Body of pancreas (tissue), 4 donors: ENCODE results near the gene AFF2. TPM values are rescaled to one million over a fixed set of nuclear protein-coding genes. Genes with fewer than 3 reads are reported as not detected.

Experiments used
- ATAC-seq: fragments of 150-250 bp; one replicate; pipeline ENCODE4 v1.9.1; 2016
- DNase-seq, 4 donors: peaks; one replicate each; pipeline ENCODE4 v3.0.0-alpha.2; 2019
- H3K27ac ChIP-seq, 4 donors: fragments of 200-600 bp; sonication (generic); 1 replicate in 3 of 4; 2 replicates in 1 of 4; pipeline versions ENCODE4 v1.5.1 to v1.6.1; 2016 to 2019; ENCODE audit warnings: mild to moderate bottlenecking in 1 of 4, mixed read lengths in 1 of 4, moderate library complexity in 1 of 4
- H3K27me3 ChIP-seq, 2 donors: fragments of 200-600 bp; sonication (generic); one replicate each; pipeline ENCODE4 v1.6.0; 2016; ENCODE audit warnings: mild to moderate bottlenecking in 1 of 2
- H3K36me3 ChIP-seq, 2 donors: fragments of 200-600 bp; sonication (generic); replicated peaks in 1 of 2; 2 replicates each; pipeline ENCODE4 v1.5.1; 2016; ENCODE audit warnings: low read depth in 2 of 2; ENCODE audit not compliant: insufficient read depth in 1 of 2
- H3K4me1 ChIP-seq: fragments of 200-600 bp; sonication (generic); one replicate; pipeline ENCODE4 v1.6.0; 2016
- H3K4me3 ChIP-seq, 2 donors: fragments of 200-600 bp; sonication (generic); 1 replicate in 1 of 2; 2 replicates in 1 of 2; pipeline ENCODE4 v1.5.1; 2016 to 2019
- H3K9me3 ChIP-seq, 3 donors: fragments of 200-600 bp; sonication (generic); 1 replicate in 2 of 3; 2 replicates in 1 of 3; pipeline ENCODE4 v1.5.1; 2016
- POLR2A ChIP-seq, 3 donors: fragments of 450-650 bp; IDR thresholded peaks; one replicate each; pipeline ENCODE4 v1.6.1; 2016; ENCODE audit warnings: antibody characterized with exemption in 3 of 3, mild to moderate bottlenecking in 2 of 3
- WGBS, 2 donors: methylation state at CpG; one replicate each; pipeline ENCODE4 v1.1.5; 2017; 5-methylcytosine and 5-hydroxymethylcytosine counted together
- intact Hi-C: fragments of 100-400 bp; cut with DNase I; formaldehyde crosslinking; loops from one replicate; pipeline ENCODE4 v1.15.1; 2023
- total RNA-seq, 2 donors: library from RNA; depleted of rRNA; stranded (reverse); fragments of >200 nt; gene quantifications; one replicate each; pipeline ENCODE4 v1.1.0, GENCODE V29; 2016
- TF ChIP-seq, protein P1 (sequence below), 7 experiments: fragments of 450-650 bp in 4 of 7; fragments of 200-600 bp in 3 of 7; sonication (generic) in 3 of 7; IDR thresholded peaks; one replicate each; pipeline ENCODE4 v1.5.1; 2016 to 2019; ENCODE audit warnings: antibody characterized with exemption in 7 of 7

The AFF2 gene
- total RNA-seq, 2 donors from 2014 or later, result 0.99 to 2.1 TPM

DNA sequence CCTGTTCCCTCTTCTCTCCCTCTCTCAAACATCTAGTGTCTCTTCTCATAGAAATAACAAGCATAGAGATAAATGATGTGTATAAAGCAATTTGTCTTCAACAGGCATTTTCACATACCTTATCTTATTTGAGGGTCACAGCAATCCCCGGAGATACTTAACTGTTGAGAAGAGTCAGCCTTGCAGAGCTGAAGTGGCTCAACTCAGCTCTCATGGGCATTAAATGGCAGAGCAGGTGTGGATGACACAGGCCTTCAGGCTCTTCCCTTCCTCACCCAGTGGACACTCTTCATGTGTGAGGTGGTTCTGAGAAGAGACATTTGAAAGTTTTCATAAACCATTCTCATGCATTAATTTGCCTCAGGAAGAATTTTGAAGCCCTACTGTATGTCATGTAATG is 134.2 kb downstream of the AFF2 start:
- intact Hi-C loops, result no loop called here
- TF ChIP-seq POLR2A (IDR thresholded peaks at IDR 0.05), result no peak
- TF ChIP-seq, protein P1, sequence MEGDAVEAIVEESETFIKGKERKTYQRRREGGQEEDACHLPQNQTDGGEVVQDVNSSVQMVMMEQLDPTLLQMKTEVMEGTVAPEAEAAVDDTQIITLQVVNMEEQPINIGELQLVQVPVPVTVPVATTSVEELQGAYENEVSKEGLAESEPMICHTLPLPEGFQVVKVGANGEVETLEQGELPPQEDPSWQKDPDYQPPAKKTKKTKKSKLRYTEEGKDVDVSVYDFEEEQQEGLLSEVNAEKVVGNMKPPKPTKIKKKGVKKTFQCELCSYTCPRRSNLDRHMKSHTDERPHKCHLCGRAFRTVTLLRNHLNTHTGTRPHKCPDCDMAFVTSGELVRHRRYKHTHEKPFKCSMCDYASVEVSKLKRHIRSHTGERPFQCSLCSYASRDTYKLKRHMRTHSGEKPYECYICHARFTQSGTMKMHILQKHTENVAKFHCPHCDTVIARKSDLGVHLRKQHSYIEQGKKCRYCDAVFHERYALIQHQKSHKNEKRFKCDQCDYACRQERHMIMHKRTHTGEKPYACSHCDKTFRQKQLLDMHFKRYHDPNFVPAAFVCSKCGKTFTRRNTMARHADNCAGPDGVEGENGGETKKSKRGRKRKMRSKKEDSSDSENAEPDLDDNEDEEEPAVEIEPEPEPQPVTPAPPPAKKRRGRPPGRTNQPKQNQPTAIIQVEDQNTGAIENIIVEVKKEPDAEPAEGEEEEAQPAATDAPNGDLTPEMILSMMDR (IDR thresholded peaks at IDR 0.05), result no peak
- Histone ChIP-seq H3K27me3 (no peaks in the 10 kb centered on the region), H3K36me3 (no peaks in the 10 kb centered on the region), H3K4me1 (peaks cover 18% of the 10 kb centered on the region), H3K4me3 (no peak overlapping the region), H3K9me3 (no peaks in the 10 kb centered on the region), H3K27ac (no peak overlapping the region)
- WGBS, 2 donors, result 42 to 67% methylated on average over 1 of the region's 1 CpG
- ATAC-seq (no peak), DNase-seq (no peak)

DNA sequence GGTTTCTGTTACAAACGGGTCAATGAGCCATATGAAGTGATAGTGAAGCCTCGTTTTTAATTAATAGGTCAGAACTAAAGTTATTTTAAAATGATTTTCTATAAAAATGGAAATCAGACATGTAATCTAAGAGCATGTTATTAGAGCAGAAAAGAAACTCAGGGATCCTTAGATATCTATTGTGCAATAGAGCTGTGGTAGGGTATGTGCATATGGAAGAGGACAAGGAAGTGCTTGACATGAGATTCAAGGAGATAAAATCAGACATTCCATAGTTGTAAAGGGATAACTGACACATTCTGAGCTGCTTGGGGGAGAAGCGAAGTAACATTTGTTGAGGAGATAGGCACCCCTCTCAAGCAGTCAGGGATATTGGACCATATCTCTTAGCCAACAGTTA is 143.0 kb downstream of the AFF2 start:
- no peak overlapping the region for H3K27ac ChIP-seq
- no peak for ATAC-seq
- WGBS, 2 donors, result 76 to 88% methylated on average over 3 of the region's 3 CpGs

DNA sequence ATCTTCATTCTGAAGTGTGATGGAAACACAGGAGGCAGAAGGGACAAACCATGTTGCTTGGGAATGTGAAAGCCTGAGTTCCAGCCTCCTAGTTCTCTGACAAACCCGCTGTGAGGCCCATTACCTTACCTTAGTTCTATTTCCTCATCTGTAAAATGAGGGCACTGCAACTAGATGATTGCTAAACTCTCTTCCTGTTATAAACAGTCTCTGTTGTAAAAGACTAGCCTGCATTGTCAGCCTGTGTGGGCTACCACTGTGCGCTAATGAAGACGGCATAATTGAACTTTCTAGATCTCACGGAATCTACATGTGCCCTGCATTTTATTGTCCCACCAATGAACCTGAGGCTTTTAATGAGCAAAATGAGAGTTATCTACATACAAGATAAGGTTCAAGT is 147.2 kb downstream of the AFF2 start:
- DNase-seq, result no peak
- no peaks in the 10 kb centered on the region for H3K36me3 ChIP-seq
- no peaks in the 10 kb centered on the region for H3K9me3 ChIP-seq
- no peak overlapping the region for H3K4me3 ChIP-seq
- WGBS, 2 donors, result 87 to 96% methylated on average over 4 of the region's 4 CpGs
- TF ChIP-seq POLR2A (IDR thresholded peaks at IDR 0.05), result no peak
- TF ChIP-seq, protein P1 (IDR thresholded peaks at IDR 0.05), result no peak
- no peak overlapping the region for H3K27ac ChIP-seq
- ATAC-seq, result no peak
- no peaks in the 10 kb centered on the region for H3K4me1 ChIP-seq
- H3K27me3 ChIP-seq, result no peaks in the 10 kb centered on the region
- intact Hi-C loops, result no loop called here

More for the DNA sequence above, 143.0 kb downstream of the AFF2 start:
- TF ChIP-seq POLR2A (IDR thresholded peaks at IDR 0.05), result no peak
- TF ChIP-seq, protein P1 (IDR thresholded peaks at IDR 0.05), result no peak
- DNase-seq, result no peak
- Histone ChIP-seq H3K4me1 (no peaks in the 10 kb centered on the region), H3K9me3 (no peaks in the 10 kb centered on the region), H3K36me3 (no peaks in the 10 kb centered on the region), H3K4me3 (no peak overlapping the region), H3K27me3 (no peaks in the 10 kb centered on the region)
- intact Hi-C loops, result no loop called here

DNA sequence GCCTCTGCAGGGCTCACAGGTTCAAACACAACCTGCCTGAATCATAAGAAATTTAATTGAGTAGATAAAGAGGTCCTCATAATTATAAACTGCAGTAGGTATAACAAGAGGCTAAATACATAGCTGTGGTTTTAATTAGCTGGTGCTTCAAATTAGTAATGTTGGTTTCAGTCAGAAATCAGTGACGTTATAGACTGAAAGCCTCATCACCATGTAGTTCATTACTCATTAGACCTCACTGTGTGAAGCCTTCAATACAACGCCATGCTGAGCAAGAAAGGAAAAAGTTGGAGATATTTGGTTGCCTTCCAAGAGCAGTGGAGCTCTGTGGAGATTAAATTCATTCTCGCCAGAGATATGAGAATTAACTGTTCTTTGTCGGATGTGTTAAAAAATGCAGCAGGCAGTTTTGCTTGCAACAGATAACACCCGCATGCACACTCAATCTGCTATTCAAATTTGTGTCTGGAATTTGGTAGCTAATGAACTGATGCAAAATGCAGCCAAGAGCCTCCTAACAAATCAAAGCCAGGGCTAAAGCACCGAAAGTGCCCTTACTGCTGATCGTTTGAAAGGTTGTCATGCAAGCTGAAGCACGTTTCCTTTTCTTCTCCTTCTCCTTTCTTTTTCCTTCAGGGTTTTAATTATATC is 148.9 kb downstream of the AFF2 start:
- intact Hi-C loops, result no loop called here
- TF ChIP-seq POLR2A (IDR thresholded peaks at IDR 0.05), result no peak
- TF ChIP-seq, protein P1 (IDR thresholded peaks at IDR 0.05), result no peak
- ATAC-seq (no peak), DNase-seq (no peak)
- no peaks in the 10 kb centered on the region for H3K27me3 ChIP-seq
- no peak overlapping the region for H3K27ac ChIP-seq
- H3K36me3 ChIP-seq, result no peaks in the 10 kb centered on the region
- H3K9me3 ChIP-seq, result no peaks in the 10 kb centered on the region
- WGBS, 2 donors, result 29 to 44% methylated on average over 8 of the region's 8 CpGs
- H3K4me3 ChIP-seq, result no peak overlapping the region
- no peaks in the 10 kb centered on the region for H3K4me1 ChIP-seq

DNA sequence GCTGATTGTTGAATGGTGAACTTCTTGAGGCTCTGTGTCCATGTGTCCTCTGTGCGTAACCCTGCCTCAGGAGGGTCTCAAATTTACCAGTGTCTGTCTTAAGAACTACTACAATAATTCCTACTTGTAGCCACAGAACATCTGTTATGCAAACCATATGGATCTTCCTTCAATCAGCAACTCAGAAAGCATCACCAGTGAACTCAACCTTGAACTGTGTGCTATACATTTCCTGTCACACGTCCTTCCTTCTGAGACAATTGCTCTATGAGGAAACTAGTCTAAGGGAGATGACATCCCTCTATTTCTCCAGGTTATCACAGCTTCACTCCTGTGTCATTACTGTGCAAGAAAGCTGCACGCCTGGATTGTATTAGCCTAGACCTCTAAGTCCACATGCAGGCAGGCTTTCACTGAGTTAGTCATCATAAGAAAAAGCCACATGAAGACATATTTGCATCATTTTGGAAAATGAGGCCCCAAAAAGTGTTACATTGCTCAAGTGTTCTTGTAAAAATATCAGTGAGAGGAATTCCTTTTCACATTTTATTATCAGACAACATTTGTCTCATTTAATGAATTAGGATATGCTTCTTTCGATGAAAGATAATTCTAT is 157.8 kb downstream of the AFF2 start:
- H3K4me1 ChIP-seq, result no peaks in the 10 kb centered on the region
- TF ChIP-seq, protein P1 (IDR thresholded peaks at IDR 0.05), result no peak
- TF ChIP-seq POLR2A (IDR thresholded peaks at IDR 0.05), result no peak
- 64 to 77% methylated on average over 4 of the region's 4 CpGs for WGBS, 2 donors
- H3K9me3 ChIP-seq, result no peaks in the 10 kb centered on the region
- DNase-seq (no peak), ATAC-seq (no peak)
- no peak overlapping the region for H3K4me3 ChIP-seq
- H3K36me3 ChIP-seq, result no peaks in the 10 kb centered on the region
- H3K27ac ChIP-seq, result no peak overlapping the region
- H3K27me3 ChIP-seq, result no peaks in the 10 kb centered on the region
- intact Hi-C loops, result no loop called here
